ENCODE data around the gene CDKN2B-AS1. TPM values are rescaled to one million over a fixed set of nuclear protein-coding genes. Genes with fewer than 3 reads are reported as not detected.
A peak's percentile ranks its signal among the peaks of the same experiment; 100 is the strongest.

The CDKN2B-AS1 gene
- total and polyA plus RNA-seq, 2 experiments from 2014 or later, result 0.61 to 4.1 TPM

- peak overlapping the region; percentile 36 for H3K4me2 ChIP-seq (ENCODE audit: unreplicated experiment)
- 0 out of 2 replicates have a peak overlapping the region, but pooled peaks have one; percentile 26 for H3K27ac ChIP-seq
- 77 to 87% methylated on average over 4 of the region's 4 CpGs for WGBS, 2 experiments (ENCODE audit: low coverage in 1 of 2, low lambda C conversion rate in 2 of 2, missing lambda C conversion rate in 2 of 2)
Measured at GRCh38 chr9:22157828-22158227, 163.2 kb downstream of the CDKN2B-AS1 start.

GRCh38 chr9:22158271-22158670 lies 163.7 kb downstream of the CDKN2B-AS1 start:
- Histone ChIP-seq H3K36me3 (ENCODE audit: low read depth) (no peaks in the 10 kb centered on the region), H3K79me2 (ENCODE audit: insufficient read depth) (no peaks in the 10 kb centered on the region), H3K4me3 (no peak overlapping the region), H2AFZ (no peak overlapping the region), H3K27ac (peak overlapping the region; percentile 26; the same call in 1 of the 2 replicates), H3K9me3 (ENCODE audit: low read depth) (no peaks in the 10 kb centered on the region), H4K20me1 (ENCODE audit: insufficient read depth) (no peaks in the 10 kb centered on the region), H3F3A (ENCODE audit: insufficient read depth) (peaks cover 29% of the 10 kb centered on the region), H3K9me2 (ENCODE audit: insufficient read depth) (no peaks in the 10 kb centered on the region), H3K9ac (no peak overlapping the region), H3K4me2 (ENCODE audit: unreplicated experiment) (peak overlapping the region; percentile 36), H3K4me1 (ENCODE audit: insufficient read depth) (peaks cover 42% of the 10 kb centered on the region), H3K27me3 (replicated peaks; ENCODE audit: insufficient read depth) (no peaks in the 10 kb centered on the region)
- no peak for DNase-seq
- TF ChIP-seq EZH2phosphoT487 (IDR thresholded peaks at IDR 0.05; ENCODE audit: insufficient read depth, low read depth) (no peak), EZH2 (IDR thresholded peaks at IDR 0.05; ENCODE audit: insufficient read depth, poor library complexity, severe bottlenecking) (no peak)
- in situ Hi-C loops (cut with MboI), result no loop called here

More at GRCh38 chr9:22157828-22158227, 163.2 kb downstream of the CDKN2B-AS1 start:
- H3K36me3 ChIP-seq (ENCODE audit: low read depth), result no peaks in the 10 kb centered on the region
- H2AFZ ChIP-seq, result no peak overlapping the region
- no peaks in the 10 kb centered on the region for H3K27me3 ChIP-seq (replicated peaks; ENCODE audit: insufficient read depth)
- H3K4me3 ChIP-seq, result no peak overlapping the region
- no peak overlapping the region for H3K9ac ChIP-seq
- H3F3A ChIP-seq (ENCODE audit: insufficient read depth), result peaks cover 29% of the 10 kb centered on the region
- H3K79me2 ChIP-seq (ENCODE audit: insufficient read depth), result no peaks in the 10 kb centered on the region
- DNase-seq, result no peak
- in situ Hi-C loops (cut with MboI), result no loop called here
- no peaks in the 10 kb centered on the region for H4K20me1 ChIP-seq (ENCODE audit: insufficient read depth)
- no peaks in the 10 kb centered on the region for H3K9me2 ChIP-seq (ENCODE audit: insufficient read depth)
- no peaks in the 10 kb centered on the region for H3K9me3 ChIP-seq (ENCODE audit: low read depth)
- H3K4me1 ChIP-seq (ENCODE audit: insufficient read depth), result peaks cover 42% of the 10 kb centered on the region
- TF ChIP-seq EZH2phosphoT487 (IDR thresholded peaks at IDR 0.05; ENCODE audit: insufficient read depth, low read depth) (no peak), EZH2 (IDR thresholded peaks at IDR 0.05; ENCODE audit: insufficient read depth, poor library complexity, severe bottlenecking) (no peak)

- peaks cover 42% of the 10 kb centered on the region for H3K4me1 ChIP-seq (ENCODE audit: insufficient read depth)
- in situ Hi-C loops (cut with MboI), result no loop called here
- peak overlapping the region; percentile 42 for H2AFZ ChIP-seq
Measured at GRCh38 chr9:22158927-22159346, 164.3 kb downstream of the CDKN2B-AS1 start.

GRCh38 chr9:22159586-22159985 lies 165.0 kb downstream of the CDKN2B-AS1 start:
- WGBS, 2 experiments (ENCODE audit: low coverage in 1 of 2, low lambda C conversion rate in 2 of 2, missing lambda C conversion rate in 2 of 2), result 97 to 100% methylated on average over 1 of the region's 1 CpG
- DNase-seq, result no peak
- Histone ChIP-seq H3K4me1 (ENCODE audit: insufficient read depth) (peaks cover 42% of the 10 kb centered on the region), H3K27ac (peak overlapping the region; percentile 26; the same call in 1 of the 2 replicates), H4K20me1 (ENCODE audit: insufficient read depth) (no peaks in the 10 kb centered on the region), H3K27me3 (replicated peaks; ENCODE audit: insufficient read depth) (no peaks in the 10 kb centered on the region), H3K79me2 (ENCODE audit: insufficient read depth) (no peaks in the 10 kb centered on the region), H2AFZ (no peak overlapping the region), H3K36me3 (ENCODE audit: low read depth) (no peaks in the 10 kb centered on the region), H3K4me3 (no peak overlapping the region), H3K9me2 (ENCODE audit: insufficient read depth) (no peaks in the 10 kb centered on the region), H3K9me3 (ENCODE audit: low read depth) (no peaks in the 10 kb centered on the region), H3F3A (ENCODE audit: insufficient read depth) (peaks cover 29% of the 10 kb centered on the region), H3K4me2 (ENCODE audit: unreplicated experiment) (peak overlapping the region; percentile 36), H3K9ac (no peak overlapping the region)
- TF ChIP-seq EZH2phosphoT487 (IDR thresholded peaks at IDR 0.05; ENCODE audit: insufficient read depth, low read depth) (no peak), EZH2 (IDR thresholded peaks at IDR 0.05; ENCODE audit: insufficient read depth, poor library complexity, severe bottlenecking) (no peak)
- in situ Hi-C loops (cut with MboI), result no loop called here

More at GRCh38 chr9:22158927-22159346, 164.3 kb downstream of the CDKN2B-AS1 start:
- Histone ChIP-seq H3F3A (ENCODE audit: insufficient read depth) (peaks cover 29% of the 10 kb centered on the region), H3K4me3 (no peak overlapping the region), H4K20me1 (ENCODE audit: insufficient read depth) (no peaks in the 10 kb centered on the region), H3K27ac (peak overlapping the region; percentile 26), H3K79me2 (ENCODE audit: insufficient read depth) (no peaks in the 10 kb centered on the region), H3K4me2 (ENCODE audit: unreplicated experiment) (peak overlapping the region; percentile 36), H3K9me2 (ENCODE audit: insufficient read depth) (no peaks in the 10 kb centered on the region), H3K9me3 (ENCODE audit: low read depth) (no peaks in the 10 kb centered on the region), H3K27me3 (replicated peaks; ENCODE audit: insufficient read depth) (no peaks in the 10 kb centered on the region), H3K36me3 (ENCODE audit: low read depth) (no peaks in the 10 kb centered on the region), H3K9ac (no peak overlapping the region)
- TF ChIP-seq EZH2 (IDR thresholded peaks at IDR 0.05; ENCODE audit: insufficient read depth, poor library complexity, severe bottlenecking) (no peak), EZH2phosphoT487 (IDR thresholded peaks at IDR 0.05; ENCODE audit: insufficient read depth, low read depth) (no peak)
- DNase-seq, result peak; percentile 65
- WGBS, 2 experiments (ENCODE audit: low coverage in 1 of 2, low lambda C conversion rate in 2 of 2, missing lambda C conversion rate in 2 of 2), result 0 to 2% methylated on average over 3 of the region's 3 CpGs

- WGBS, 2 experiments (ENCODE audit: low coverage in 1 of 2, low lambda C conversion rate in 2 of 2, missing lambda C conversion rate in 2 of 2), result 10 to 15% methylated on average over 1 of the region's 1 CpG
- H3F3A ChIP-seq (ENCODE audit: insufficient read depth), result peaks cover 33% of the 10 kb centered on the region
- TF ChIP-seq EZH2 (IDR thresholded peaks at IDR 0.05; ENCODE audit: insufficient read depth, poor library complexity, severe bottlenecking), result no peak
- no peak for TF ChIP-seq EZH2phosphoT487 (IDR thresholded peaks at IDR 0.05; ENCODE audit: insufficient read depth, low read depth)
- H2AFZ ChIP-seq, result no peak overlapping the region
- in situ Hi-C loops (cut with MboI), result no loop called here
- H4K20me1 ChIP-seq (ENCODE audit: insufficient read depth), result no peaks in the 10 kb centered on the region
- H3K9me2 ChIP-seq (ENCODE audit: insufficient read depth), result no peaks in the 10 kb centered on the region
- H3K4me1 ChIP-seq (ENCODE audit: insufficient read depth), result peaks cover 48% of the 10 kb centered on the region
- no peak overlapping the region for H3K27ac ChIP-seq
- H3K9me3 ChIP-seq (ENCODE audit: low read depth), result no peaks in the 10 kb centered on the region
- H3K36me3 ChIP-seq (ENCODE audit: low read depth), result no peaks in the 10 kb centered on the region
- H3K4me2 ChIP-seq (ENCODE audit: unreplicated experiment), result no peak overlapping the region
- DNase-seq, result peak; percentile 29
- no peak overlapping the region for H3K4me3 ChIP-seq
- H3K27me3 ChIP-seq (replicated peaks; ENCODE audit: insufficient read depth), result no peaks in the 10 kb centered on the region
- no peaks in the 10 kb centered on the region for H3K79me2 ChIP-seq (ENCODE audit: insufficient read depth)
- no peak overlapping the region for H3K9ac ChIP-seq
Measured at GRCh38 chr9:22160221-22160620, 165.6 kb downstream of the CDKN2B-AS1 start.

Data from GM23248 (cell line).